Activated CD8-positive, alpha-beta memory T cell treated with anti-CD3 and anti-CD28 coated beads for 1 hour (primary cell): ENCODE results near the gene KLHL29.

Experiments used
- DNase-seq, 2 donors: peaks; one replicate each; pipeline ENCODE4 v3.0.0-alpha.2; 2020; ENCODE audit warnings: low read depth in 1 of 2; ENCODE audit errors: extremely low read depth in 1 of 2

The KLHL29 gene

DNA sequence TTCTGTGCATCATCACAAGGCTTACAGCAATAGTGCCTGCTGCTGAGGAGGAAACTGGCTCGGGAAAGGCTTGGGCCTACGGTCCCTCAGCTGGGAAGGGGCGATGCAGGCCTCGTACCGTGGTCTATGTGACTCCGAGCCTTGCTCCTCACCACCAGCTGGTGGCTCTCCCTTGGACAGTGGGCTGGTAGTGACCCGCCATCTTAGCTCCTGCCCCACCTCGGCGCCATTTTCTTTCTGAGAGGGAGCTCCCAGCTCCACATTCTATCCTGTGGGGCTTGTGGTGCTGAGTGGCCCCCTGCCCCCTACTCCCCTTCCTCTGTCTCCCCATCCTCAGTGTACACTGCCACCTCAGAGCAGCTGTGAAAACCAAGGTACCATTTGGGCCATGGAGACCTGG lies 255.7 kb downstream of the KLHL29 start:
- no peak for DNase-seq

DNA sequence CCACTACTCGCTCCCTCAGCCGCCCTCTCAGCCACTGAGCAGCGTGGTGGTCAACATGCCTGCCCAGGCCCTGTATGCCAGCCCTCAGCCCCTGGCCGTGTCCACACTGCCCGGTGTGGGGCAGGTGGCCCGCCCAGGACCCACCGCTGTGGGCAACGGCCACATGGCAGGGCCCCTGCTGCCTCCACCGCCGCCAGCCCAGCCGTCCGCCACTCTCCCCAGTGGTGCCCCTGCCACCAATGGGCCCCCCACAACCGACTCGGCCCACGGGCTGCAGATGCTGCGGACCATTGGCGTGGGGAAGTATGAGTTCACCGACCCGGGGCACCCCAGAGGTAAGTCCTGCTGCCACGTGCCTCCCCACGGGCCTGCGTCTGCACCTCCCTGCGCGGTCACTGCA lies 257.5 kb downstream of the KLHL29 start:
- no peak for DNase-seq

DNA sequence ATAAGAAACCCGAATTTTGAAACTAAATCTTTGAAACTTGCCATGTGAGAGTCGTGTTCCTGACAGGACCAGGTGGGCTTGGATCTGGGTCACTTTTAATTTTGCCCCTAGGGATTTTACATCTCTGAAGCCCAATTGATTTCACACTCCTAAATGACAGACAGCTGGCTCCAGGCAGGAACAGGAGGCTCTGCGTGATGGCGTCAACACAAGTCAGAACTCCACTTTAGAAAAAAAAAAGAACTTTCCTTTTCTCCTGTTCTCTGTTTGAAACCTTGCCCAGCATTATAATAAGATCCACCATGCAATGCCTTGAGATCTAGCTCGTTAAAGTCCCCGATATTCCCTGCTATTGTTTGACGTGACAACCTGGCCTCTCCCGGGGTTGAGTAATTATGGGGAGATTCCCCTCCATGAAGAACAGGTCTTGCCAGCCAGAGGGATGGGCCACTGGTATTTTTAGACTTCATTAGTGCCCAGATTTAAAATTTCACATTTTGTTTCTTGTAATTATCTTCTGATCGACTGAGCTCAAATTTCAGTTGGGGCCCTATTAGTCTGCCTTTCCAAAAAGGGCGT lies 260.3 kb downstream of the KLHL29 start:
- DNase-seq = no peak

DNA sequence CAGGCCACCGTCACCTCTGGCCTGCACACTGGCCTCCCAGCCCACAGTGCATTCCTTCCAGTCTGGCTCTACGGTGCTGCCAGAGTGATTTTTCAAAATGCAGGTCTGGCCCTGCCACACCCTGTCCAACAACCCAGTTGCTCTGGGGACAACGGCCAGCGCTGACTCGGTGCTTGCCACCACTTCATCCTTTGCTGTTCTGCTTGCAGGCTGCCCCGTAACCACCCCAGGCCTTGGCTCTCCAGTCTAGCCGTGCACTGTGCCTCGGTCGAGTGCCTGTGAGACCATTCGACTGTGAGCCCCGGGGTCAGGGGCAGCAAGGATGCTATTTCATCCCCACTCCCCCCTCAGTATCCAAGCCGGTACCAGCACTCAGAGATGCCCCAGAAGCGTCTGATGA lies 262.6 kb downstream of the KLHL29 start:
- no peak for DNase-seq

DNA sequence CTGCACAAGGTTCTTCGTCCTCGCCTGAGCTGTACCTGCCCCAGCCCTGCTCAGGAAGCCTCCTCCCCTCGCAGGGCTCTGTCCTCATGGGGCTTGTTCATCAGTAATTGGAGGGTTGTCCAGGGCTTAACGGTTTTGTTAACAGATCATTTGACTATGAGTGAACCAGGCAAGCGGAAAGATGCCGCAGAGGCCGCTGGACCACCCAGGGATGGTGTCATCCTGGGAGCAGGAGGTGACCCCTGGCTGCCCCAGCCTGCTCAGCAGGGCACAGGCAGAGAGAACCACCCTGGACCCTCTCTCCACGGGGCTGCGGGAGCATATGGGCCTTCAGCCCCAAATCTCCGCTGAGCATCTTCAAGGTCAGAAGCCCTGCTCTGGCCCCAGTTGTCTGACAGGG lies 264.3 kb downstream of the KLHL29 start:
- DNase-seq = no peak

DNA sequence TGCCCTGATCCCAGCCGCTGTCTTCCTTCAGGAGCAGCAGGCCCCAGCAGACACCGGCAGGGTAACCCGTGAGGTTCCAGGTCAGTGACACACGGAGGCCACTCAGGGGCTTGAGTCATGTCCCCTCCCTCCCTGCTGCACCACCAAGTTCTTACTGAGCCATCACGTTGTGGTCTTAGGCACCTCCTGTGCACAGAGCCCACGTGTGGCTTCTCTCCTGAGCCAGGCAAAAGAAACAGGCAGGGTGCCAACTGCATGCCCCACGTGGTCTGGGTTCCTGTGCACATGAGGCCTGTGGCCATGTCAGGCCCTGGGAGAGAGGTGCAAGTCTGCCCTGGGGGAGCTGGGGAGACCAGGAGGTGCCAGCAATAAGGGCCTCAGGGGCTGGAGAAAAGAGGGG lies 264.8 kb downstream of the KLHL29 start:
- no peak for DNase-seq

DNA sequence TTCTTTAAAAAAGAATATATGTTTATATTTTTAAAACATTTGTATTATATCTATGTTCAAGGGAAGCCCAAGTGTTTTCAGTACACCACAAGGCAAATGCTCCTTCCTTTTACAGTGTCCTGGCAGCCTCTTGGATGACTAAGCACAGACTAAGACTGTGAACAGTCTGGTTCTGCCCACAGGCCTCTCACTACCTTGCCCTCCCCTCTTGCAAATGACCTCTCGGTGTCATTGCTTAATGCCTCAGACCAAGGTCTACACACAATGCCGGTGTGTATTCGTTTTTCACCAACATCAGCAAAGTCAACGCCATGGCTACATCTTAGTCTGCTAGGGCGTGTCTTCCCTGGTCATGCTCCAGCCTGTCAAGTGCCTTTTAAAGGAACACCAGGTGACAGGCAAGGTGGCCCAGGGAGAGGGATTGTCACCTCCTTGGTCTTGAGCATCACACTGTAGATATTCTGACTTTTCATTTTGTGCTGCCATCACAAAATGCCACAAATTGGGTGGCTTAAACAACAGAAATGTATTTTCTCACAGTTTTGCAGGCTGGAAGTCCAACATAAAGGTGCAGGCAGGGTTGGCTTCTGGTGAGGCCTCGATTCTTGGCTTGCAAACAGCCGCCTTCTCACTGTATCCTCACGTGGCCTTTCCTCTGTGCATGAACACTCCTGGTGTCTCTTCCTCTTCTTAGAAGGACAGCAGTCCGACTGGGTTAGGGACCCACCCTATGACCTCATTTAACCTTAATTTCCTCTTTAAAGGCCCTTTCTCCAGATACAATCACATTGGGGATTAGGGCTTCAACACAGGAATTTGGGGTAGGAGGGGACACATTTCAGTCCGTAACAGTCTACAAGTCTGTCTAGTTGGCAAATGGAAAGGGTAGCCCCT lies 266.5 kb downstream of the KLHL29 start:
- no peak for DNase-seq

DNA sequence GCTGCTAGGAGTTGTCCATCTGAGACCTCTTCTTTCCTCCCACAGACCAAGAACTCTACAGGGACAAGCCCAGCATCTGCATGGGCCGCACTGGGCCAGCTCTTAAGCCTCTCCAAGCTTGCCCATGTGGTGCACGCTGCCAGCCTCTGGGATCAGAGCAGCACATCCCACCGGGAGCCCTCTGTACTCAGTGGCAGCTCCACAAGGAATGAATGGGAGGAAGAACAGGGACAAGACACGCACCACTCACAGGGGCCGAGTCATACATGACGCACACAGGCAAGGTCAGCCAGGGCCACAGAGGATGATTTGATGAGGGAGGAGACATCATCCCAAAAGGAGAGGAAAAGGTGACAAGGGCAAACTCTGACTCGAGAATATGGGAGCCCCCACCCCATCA lies 268.3 kb downstream of the KLHL29 start:
- DNase-seq = no peak

DNA sequence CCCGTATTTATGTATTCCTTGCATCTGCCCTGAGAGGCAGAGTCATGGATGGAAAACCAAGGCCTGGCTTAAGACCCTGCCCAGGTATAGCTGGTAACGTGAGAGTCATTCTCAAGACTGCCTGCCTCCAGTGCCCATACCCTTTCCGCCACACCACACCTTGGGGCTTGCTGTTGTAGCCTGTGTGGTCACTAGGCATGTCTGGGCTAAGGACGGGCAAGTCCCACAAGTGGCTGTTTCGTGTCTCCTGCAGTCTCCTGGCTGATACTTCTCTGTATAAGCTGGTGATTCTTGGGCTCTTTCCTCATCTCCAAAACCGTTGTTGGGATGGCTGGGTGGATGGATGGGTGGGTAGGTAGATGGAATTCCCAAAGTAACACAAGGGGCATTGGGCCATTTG lies 269.8 kb downstream of the KLHL29 start:
- no peak for DNase-seq

DNA sequence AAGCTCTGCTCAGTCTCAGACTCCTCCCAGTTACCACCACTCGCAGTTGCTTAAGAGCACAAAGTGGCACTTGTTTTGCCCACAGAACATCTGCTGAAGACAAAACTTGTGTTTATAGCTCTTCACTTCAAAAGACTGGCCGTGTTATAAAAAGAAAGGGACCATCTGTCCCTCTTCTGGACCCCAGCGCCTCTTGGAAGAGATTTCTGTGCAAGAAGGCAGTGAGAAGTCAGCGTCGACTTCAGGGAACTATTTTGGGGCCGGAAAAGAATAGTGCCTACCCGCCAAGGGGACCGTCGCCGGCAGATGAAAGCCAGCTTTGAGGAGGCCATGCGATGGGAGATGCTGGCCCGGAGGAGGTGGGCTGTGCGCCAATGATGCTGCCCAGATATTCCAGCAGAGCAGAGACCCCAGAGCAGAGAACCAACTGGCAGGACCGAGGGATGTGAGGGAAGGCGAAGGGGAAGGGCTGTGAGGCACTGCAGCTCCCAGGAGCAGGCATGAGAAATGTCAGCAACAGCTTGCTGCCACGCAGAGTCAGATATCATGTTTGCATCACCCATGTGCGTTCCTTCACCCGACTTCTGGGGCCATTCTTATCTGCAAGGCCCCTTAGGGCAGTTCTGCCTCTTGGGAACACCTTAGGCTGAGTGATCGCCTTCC lies 271.1 kb downstream of the KLHL29 start:
- DNase-seq = no peak

DNA sequence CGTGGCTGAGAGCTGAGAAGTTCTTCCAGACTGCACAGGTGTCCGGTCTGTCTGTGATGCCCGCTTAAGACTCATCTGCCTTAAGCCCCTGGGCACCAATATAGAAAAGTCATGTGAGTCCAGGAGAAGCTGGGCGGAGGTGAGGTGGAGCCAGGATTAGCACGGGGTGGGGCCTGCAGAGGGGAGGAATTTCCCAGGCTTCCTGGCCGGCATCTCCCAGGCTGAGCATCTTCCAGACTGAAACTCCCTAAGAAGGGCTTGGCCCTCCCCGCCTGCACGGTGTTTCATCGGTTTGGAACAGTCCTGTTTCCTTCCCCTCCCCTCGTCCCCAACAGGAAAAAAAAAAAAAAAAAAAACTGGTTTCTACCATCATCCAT lies 271.6 kb downstream of the KLHL29 start:
- no peak for DNase-seq

DNA sequence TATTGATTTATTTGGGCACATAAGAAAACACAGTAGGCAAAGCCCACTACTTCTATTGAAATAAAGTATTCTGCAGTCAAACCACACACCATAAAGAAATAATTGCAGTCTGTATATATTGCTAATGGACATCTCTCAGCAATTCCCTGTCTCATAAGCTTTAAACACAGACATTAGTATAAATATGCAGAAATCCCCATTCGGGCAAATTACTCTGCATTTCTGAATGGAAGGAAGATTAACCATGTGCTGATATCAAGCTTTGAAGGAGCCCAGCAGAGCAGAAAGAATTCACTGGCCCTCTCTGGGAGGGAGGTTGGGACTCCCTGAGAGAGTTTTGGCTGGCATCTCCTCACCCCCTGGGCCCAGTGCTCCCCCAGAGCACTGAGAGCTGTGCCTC lies 272.4 kb downstream of the KLHL29 start:
- DNase-seq = no peak

DNA sequence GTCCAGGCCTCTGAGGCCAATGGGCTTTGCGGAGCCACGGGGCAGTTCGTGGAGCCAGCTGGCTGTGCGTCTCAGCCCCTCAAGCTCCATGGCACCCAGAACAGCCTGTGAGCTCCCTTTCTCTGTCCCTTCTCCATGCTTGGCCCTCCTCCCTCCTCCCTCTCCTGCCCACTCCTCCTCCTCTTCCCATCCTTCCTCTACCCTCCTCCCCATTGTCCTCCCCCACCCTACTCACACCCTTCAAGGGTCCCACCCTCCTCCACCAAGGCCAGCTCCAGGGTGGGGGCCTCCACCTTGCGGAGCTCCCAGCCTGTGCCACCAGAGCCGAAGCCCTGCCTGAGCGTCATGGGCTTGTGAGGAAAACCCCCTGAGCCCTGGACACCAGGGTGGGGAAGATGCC lies 273.0 kb downstream of the KLHL29 start:
- DNase-seq = no peak

DNA sequence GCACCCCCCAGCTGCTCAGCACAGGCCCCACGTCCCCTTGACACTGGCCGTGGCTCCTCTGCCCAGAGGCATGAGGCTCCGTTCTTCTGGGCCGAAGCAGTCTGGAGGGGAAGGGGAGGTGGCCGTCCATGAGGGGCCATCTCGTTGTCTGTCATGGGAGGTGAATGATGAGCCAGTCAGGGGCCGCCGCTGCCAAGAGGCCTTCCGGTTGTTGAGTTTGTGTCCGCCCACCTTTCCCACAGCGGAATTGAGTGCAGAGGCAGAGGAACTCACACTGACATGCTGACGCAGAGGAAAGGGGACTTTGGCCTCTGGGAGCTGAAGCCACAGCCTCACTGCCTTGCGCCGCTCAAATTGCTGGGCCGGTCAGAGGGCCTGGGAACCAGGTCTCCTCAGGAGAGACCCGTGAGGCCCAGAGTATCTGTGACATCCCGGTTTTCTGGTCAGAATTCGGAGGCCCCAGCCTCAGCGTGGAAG lies 273.5 kb downstream of the KLHL29 start:
- no peak for DNase-seq

DNA sequence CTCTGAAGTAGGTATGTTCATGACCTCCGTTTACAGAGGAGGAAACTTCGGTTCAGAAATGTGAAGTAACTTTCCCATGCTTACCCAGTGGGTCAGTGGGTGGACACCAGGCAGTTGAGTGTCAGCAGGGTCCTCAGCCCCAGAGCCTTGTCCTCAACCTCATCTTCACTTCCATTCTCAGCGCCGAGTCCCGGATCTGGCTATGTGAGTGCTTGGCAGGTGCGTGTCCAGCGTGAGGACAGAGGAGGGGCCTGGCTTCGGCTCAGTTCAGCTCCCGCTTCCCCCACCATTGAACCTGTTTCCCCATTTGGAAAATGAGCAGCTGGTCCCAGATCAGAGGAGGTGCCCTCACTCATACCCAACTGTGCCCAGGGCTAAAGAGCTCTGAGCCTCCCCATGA lies 274.3 kb downstream of the KLHL29 start:
- DNase-seq = no peak

DNA sequence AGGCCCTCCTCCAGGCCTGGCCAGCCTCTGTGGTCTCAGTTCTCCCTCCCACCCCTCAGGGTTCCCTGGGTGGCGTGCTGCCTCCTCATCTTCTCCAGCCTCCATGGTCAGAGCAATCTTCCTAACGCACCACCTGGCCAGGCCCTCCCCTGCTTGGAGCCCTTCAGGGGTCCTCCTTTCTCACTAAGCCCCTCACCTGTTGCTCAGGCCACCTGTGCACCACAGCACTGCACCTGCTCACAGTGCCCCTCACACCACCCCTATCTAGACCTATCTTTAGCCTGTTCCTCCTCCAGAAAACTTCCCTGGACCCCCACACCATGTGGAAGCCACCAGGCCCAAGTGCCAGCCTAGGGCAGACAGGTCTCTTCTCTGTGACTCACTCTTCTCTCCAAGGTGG lies 274.8 kb downstream of the KLHL29 start:
- DNase-seq = no peak

DNA sequence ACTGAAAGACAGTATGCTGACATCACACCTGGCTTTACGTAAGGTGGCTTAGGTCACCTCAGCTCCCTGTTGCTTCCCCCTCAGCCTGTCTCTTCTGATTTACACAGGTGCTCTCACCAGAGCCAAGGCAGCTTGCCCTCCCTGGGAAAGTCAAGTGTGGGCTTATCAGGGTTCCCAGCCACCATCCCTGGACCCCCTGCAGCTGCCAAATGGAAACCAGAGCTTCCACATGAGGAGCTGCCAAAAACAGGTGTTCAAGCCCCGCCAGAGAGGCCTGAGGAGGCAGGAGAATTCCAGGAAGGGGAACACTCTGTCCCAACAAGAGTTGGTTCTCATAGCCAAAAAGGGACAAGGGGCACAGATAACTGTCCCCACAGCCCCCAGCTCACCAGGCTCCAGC lies 275.3 kb downstream of the KLHL29 start:
- DNase-seq = no peak

DNA sequence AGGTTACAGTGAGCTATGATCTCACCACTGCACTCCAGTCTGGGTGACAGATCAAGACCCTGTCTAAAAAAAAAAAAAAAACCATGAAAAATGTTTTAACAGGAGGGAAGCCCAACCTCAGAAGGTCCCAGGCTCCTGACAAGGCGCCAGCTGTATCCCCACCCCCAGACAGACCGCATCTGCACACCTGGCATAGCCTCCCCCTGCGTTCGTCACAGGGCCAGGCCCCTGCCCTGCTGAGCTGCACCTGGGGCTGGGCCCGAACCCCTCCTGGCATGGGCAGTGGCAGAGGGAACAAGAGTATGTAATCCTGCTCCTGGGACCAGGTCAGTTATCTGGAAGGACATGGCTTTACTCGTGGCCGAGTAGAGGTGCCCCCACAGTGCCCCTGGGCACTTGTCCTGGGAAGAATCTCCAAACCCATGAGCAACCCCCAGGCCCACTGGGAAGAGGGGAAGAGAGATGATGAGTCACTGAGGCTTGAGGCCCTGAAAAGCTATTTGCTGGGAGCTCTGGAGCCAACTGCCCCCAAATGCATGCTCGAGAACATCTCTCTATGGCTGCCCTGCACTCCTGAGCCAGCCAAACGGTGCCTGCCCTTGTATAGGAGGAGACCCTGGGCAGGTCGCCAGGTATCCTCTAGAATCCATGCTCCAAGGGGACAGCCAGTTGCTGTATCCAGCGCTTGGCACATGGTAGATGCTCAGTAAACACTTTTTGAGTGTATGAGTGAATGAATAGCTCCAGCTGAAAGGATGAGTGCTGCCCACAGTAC lies 276.5 kb downstream of the KLHL29 start:
- no peak for DNase-seq

DNA sequence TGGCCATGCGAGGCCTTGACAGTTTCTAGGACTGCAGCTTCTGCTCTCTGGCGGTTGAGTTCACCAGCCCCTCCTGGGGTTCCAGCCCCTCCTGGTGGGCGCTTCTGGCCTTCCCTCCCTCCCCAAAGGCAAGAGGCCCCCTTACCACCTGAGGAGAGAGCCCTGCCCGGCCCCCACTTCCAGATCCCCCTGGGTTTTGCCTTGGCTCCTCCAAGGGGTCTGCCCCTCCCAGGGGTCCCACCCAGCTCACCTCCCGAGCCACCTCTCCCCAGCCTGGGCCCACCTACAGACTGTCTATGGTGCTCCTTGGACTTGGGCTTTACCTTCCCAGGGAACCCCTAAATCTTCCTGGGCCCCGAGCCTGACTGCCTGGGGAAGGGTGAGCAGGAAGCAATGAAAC lies 277.5 kb downstream of the KLHL29 start:
- no peak for DNase-seq

DNA sequence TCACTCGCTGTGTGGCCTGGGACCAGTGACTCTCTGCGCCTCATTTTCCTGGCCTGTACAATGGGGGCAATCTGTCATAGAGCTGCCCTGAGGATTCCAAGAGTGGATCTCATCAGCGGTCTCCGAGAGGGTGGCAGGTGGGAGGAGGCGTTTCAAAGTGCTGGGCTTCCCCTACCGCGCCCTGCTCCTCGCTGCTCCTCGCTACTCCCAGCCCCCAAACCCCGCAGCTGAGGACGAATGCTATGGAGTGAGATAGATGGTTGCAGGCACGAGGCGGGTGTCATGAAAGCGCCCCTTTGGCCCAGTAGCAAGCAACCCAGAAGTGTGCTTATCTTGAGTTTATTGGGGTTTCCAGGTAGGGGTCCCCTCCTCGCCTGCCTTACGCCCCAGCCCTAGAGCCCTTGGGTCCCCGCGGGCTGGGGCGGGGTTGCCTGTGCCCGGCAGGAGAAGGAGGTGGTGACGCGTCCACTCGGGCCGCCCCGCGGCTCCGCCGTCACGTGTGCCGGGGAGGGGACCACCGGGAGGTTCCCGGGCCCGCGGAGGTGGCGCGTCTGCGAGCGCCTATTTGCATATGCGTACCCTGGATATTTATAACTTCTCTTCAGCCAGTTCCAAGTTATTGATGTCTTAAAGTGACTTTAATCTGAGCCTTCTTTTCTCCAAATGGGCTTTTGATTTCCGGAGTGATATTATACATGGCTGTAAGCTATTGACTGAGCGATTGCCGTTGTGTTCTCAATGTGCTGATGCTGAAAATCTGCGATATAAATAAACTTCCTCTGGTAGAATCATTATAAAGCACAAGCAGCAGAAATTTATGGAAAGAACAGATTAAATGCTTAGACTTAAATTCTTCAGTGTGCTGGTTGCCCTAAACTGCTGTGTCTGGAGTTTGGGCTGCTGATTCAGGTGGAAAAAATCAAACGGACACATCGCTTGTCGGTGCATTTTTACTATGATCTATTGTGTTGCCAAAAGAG lies 278.3 kb downstream of the KLHL29 start:
- no peak for DNase-seq
